GM23338 (cell line): ENCODE measurements around the gene CREB3L4. TPM values are rescaled to one million over a fixed set of nuclear protein-coding genes. Genes with fewer than 3 reads are reported as not detected.
A peak's percentile ranks its signal among the peaks of the same experiment; 100 is the strongest.

ENCODE experiments used
- ATAC-seq: fragments of 200-7000 bp; cut with Tn5 transposase; 3 replicates; pipeline ENCODE4 v1.9.1; 2020
- DNase-seq: peaks from one replicate; pipeline ENCODE4 v3.0.0-alpha.2; 2015; ENCODE audit warnings: low spot score
- H2AFZ ChIP-seq: fragments of 200-600 bp; sonication (generic); 2 replicates; pipeline ENCODE4 v1.8.0; 2016; ENCODE audit warnings: antibody characterized with exemption, mild to moderate bottlenecking, moderate library complexity
- H3F3A ChIP-seq: fragments of 200-600 bp; sonication (generic); replicated peaks from 2 replicates; pipeline ENCODE4 v1.8.0; 2017; ENCODE audit warnings: antibody characterized with exemption, mixed run types, low read depth
- H3K27ac ChIP-seq: fragments of 200-600 bp; sonication (generic); 2 replicates; pipeline ENCODE4 v1.6.1; 2016; ENCODE audit warnings: low read depth
- H3K27me3 ChIP-seq: fragments of 200-600 bp; sonication (generic); 2 replicates; pipeline ENCODE4 v1.8.0; 2016; ENCODE audit warnings: mild to moderate bottlenecking, mixed run types, moderate library complexity; ENCODE audit not compliant: insufficient read depth
- H3K36me3 ChIP-seq: fragments of 200-600 bp; sonication (generic); 2 replicates; pipeline ENCODE4 v1.8.0; 2016; ENCODE audit warnings: mild to moderate bottlenecking; ENCODE audit not compliant: insufficient read depth
- H3K4me1 ChIP-seq: fragments of 200-600 bp; sonication (generic); 2 replicates; pipeline ENCODE4 v1.8.0; 2016; ENCODE audit warnings: mild to moderate bottlenecking, moderate library complexity; ENCODE audit not compliant: insufficient read depth
- H3K4me2 ChIP-seq: fragments of 200-600 bp; sonication (generic); 2 replicates; pipeline ENCODE4 v1.7.1; 2017; ENCODE audit warnings: mixed run types
- H3K4me3 ChIP-seq: fragments of 200-600 bp; sonication (generic); 2 replicates; pipeline ENCODE4 v1.6.1; 2016; ENCODE audit warnings: mixed run types
- H3K79me2 ChIP-seq: fragments of 200-600 bp; sonication (generic); replicated peaks from 2 replicates; pipeline ENCODE4 v1.8.0; 2017; ENCODE audit warnings: mild to moderate bottlenecking; ENCODE audit not compliant: insufficient read depth
- H3K9me2 ChIP-seq: fragments of 200-600 bp; sonication (generic); 2 replicates; pipeline ENCODE4 v1.8.0; 2017; ENCODE audit not compliant: insufficient read depth
- H4K20me1 ChIP-seq: fragments of 200-600 bp; sonication (generic); replicated peaks from 2 replicates; pipeline ENCODE4 v1.8.0; 2017; ENCODE audit warnings: mild to moderate bottlenecking; ENCODE audit not compliant: insufficient read depth
- H3K27ac Mint-ChIP-seq: 2 replicates; pipeline ENCODE4 v1.8.0; 2020; ENCODE audit warnings: inconsistent platforms, mild to moderate bottlenecking, moderate library complexity, mixed read lengths
- H3K27me3 Mint-ChIP-seq: 3 replicates; pipeline ENCODE4 v1.8.0; 2022; ENCODE audit warnings: low read depth, mild to moderate bottlenecking, moderate library complexity, mixed read lengths, inconsistent platforms; ENCODE audit not compliant: insufficient read depth, poor library complexity
- H3K36me3 Mint-ChIP-seq: 3 replicates; pipeline ENCODE4 v1.8.0; 2021; ENCODE audit warnings: low read depth, mild to moderate bottlenecking, inconsistent platforms, moderate library complexity, mixed read lengths
- H3K4me1 Mint-ChIP-seq: 3 replicates; pipeline ENCODE4 v1.8.0; 2020; ENCODE audit warnings: mild to moderate bottlenecking, inconsistent platforms, mixed read lengths
- H3K4me3 Mint-ChIP-seq: 3 replicates; pipeline ENCODE4 v1.8.0; 2021; ENCODE audit warnings: moderate library complexity, mild to moderate bottlenecking, inconsistent platforms, mixed read lengths
- H3K9me3 Mint-ChIP-seq: 3 replicates; pipeline ENCODE4 v1.8.0; 2020; ENCODE audit warnings: moderate library complexity, mild to moderate bottlenecking, inconsistent platforms, mixed read lengths
- CREB1 ChIP-seq: fragments of 250-450 bp; sonication (Bioruptor Pico); IDR thresholded peaks from 2 replicates; pipeline ENCODE4 v1.5.0; 2020; ENCODE audit warnings: low read depth, mild to moderate bottlenecking, moderate library complexity
- CTCF ChIP-seq, 2 experiments: fragments of 200-600 bp in 1 of 2; sonication (generic) in 1 of 2; conservative IDR thresholded peaks; 2 replicates each; pipeline versions ENCODE4 v1.5.1 to v1.6.1; 2016 to 2017; ENCODE audit warnings: antibody characterized with exemption in 2 of 2, low read depth in 2 of 2, mild to moderate bottlenecking in 2 of 2, moderate library complexity in 1 of 2
- ETS1 ChIP-seq: IDR thresholded peaks from 2 replicates; pipeline ENCODE4 v1.6.1; 2016; ENCODE audit warnings: antibody characterized with exemption
- EZH2 ChIP-seq: fragments of 200-600 bp; sonication (generic); IDR thresholded peaks from one replicate; pipeline ENCODE4 v1.8.0; 2017; ENCODE audit warnings: antibody characterized with exemption, mild to moderate bottlenecking, low read depth; ENCODE audit not compliant: unreplicated experiment
- EZH2phosphoT487 ChIP-seq: fragments of 200-600 bp; sonication (generic); IDR thresholded peaks from one replicate; pipeline ENCODE4 v1.8.1; 2018; ENCODE audit warnings: antibody characterized with exemption; ENCODE audit not compliant: unreplicated experiment
- JUNB ChIP-seq: IDR thresholded peaks from one replicate; pipeline ENCODE4 v1.6.1; 2016; ENCODE audit warnings: antibody characterized with exemption; ENCODE audit not compliant: unreplicated experiment
- NANOG ChIP-seq: IDR thresholded peaks from 2 replicates; pipeline ENCODE4 v1.6.1; 2016; ENCODE audit warnings: antibody characterized with exemption, borderline replicate concordance
- POLR2AphosphoS5 ChIP-seq: IDR thresholded peaks from 2 replicates; pipeline ENCODE4 v1.6.1; 2016; ENCODE audit warnings: antibody characterized with exemption, low read depth
- REST ChIP-seq: IDR thresholded peaks from one replicate; pipeline ENCODE4 v1.6.1; 2018; ENCODE audit warnings: antibody characterized with exemption; ENCODE audit not compliant: unreplicated experiment
- STAT1 ChIP-seq: IDR thresholded peaks from one replicate; pipeline ENCODE4 v1.6.1; 2016; ENCODE audit warnings: antibody characterized with exemption; ENCODE audit not compliant: unreplicated experiment
- ZNF114 ChIP-seq: fragments of 250-450 bp; sonication (Bioruptor Pico); IDR thresholded peaks from 2 replicates; pipeline ENCODE4 v1.5.0; 2020; ENCODE audit warnings: mild to moderate bottlenecking, moderate library complexity
- ZNF331 ChIP-seq: fragments of 250-450 bp; sonication (Bioruptor Pico); IDR thresholded peaks from 2 replicates; pipeline ENCODE4 v1.5.0; 2020; ENCODE audit warnings: low read depth, mild to moderate bottlenecking, moderate library complexity
- ZNF462 ChIP-seq: fragments of 250-450 bp; sonication (Bioruptor Pico); IDR thresholded peaks from 2 replicates; pipeline ENCODE4 v1.5.0; 2020; ENCODE audit warnings: mild to moderate bottlenecking, moderate library complexity
- polyA plus RNA-seq: library from polyadenylated mRNA; unstranded; fragments of >200 nt; fragmentation: Nextera tagmentation; extraction: Ambion mirVana; gene quantifications from 2 replicates; pipeline ENCODE4 v1.2.1, GENCODE V29; 2016
- total RNA-seq: library from RNA; depleted of rRNA; stranded (reverse); fragments of >200 nt; shearing (Covaris generic); gene quantifications from 2 replicates; pipeline ENCODE4 v1.2.3, GENCODE V29; 2014

The CREB3L4 gene
- total and polyA plus RNA-seq, 2 experiments from 2014 or later: 19.3 to 26.8 TPM

- Mint-ChIP-seq H3K27me3 (peaks cover 22% of the 10 kb centered on the region), H3K36me3 (peaks cover 52% of the 10 kb centered on the region), H3K4me1 (peaks cover 24% of the 10 kb centered on the region), H3K4me3 (peak within 1 kb of the TSS; percentile 98), H3K9me3 (peaks cover 6% of the 10 kb centered on the region; the same call in 2 of the 3 replicates), H3K27ac (peak within 1 kb of the TSS; percentile 99)
- Histone ChIP-seq H3K4me1 (peaks cover 17% of the 10 kb centered on the region), H3K36me3 (peaks cover 38% of the 10 kb centered on the region), H3K79me2 (peaks cover 26% of the 10 kb centered on the region), H3K27me3 (no peaks in the 10 kb centered on the region), H4K20me1 (peaks cover 27% of the 10 kb centered on the region), H2AFZ (no peak within 1 kb of the TSS), H3K27ac (peak within 1 kb of the TSS; percentile 90), H3K4me2 (peak within 1 kb of the TSS; percentile 100), H3K4me3 (peak within 1 kb of the TSS; percentile 72), H3F3A (peaks cover 38% of the 10 kb centered on the region), H3K9me2 (no peaks in the 10 kb centered on the region)
- DNase-seq (peak; percentile 100), ATAC-seq (peak; percentile 38)
- TF ChIP-seq JUNB (no peak), ZNF331 (CRISPR knock-in tag) (no peak), ETS1 (peak; percentile 98), POLR2AphosphoS5 (peak; percentile 100), EZH2 (no peak), NANOG (no peak), CREB1 (CRISPR knock-in tag) (peak; percentile 95), CTCF (conservative IDR thresholded peaks at IDR 0.05; ENCODE audit: low read depth in 2 of 2) (no peak), REST (no peak), ZNF114 (CRISPR knock-in tag) (peak; percentile 99), EZH2phosphoT487 (no peak), ZNF462 (no peak), STAT1 (no peak)
Observed at GRCh38 chr1:153990468-153991150, 22.9 kb downstream of the CREB3L4 start, which contains the start of gene RPS27. Gene RPS27 (plus strand): TSS chr1:153990762. CDS start chr1:153990797, 35 bp downstream.
